Purkinje cell (primary cell): ENCODE measurements around the gene LEF1. TPM values are rescaled to one million over a fixed set of nuclear protein-coding genes. Genes with fewer than 3 reads are reported as not detected.

Experiments
- polyA plus RNA-seq: library from polyadenylated mRNA; unstranded; fragments of >200 nt; fragmentation: Nextera tagmentation; gene quantifications from 2 replicates; pipeline ENCODE4 v1.2.1, GENCODE V29; 2014

The LEF1 gene
- 0.65 TPM in 1 of 2 replicates, not detected in the other for polyA plus RNA-seq

DNA sequence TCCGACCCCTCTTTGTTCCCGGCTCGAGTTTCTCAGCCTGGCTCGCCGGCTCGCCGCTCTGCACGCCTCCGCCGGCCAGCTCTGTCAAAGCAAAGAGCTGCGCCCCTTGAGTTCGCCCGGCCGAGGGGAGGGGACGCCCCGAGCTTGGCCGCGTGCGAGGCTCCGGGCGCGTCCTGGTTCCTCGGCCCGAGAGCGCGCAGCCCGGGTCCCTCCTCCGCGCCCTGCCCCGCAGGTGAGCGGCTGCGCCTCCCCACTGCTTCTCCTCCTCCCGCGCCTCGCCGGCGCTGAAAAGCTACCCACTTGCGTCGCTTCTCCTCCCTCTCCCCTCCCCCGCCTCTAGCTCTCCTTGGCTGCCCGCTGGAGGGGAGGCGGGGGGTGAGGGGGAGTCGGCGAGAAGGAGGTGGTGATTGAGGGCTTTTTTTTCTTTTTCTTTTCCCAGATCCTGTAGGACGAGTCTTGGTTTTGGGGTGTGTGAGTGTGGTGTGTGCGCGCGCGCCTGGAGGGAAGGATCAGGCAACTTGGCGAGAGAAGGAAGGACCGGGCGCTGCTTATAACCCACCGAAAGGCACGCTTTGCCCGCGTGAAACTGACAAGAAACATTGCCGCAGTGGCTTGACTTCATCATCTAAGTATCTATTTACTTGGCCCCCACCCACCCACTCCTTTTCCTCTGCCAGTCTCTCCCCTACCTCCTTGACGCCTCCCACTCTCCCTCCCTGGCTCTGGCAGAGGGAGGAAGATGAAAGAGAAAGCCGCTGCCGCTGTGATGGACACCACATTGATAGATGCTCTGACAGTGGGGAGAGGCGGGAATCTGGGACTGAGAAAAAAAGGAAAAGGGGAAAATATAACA lies at the start of gene LEF1:
Gene LEF1, minus strand, starts transcription at position 262 of the 853 bp plus-strand sequence. CDS start 1,165 bp downstream, outside the sequence.

Other genes with a start within 250 kb of the LEF1 start
- gene CYP2U1, start 237.4 kb downstream of the LEF1 start, polyA plus RNA-seq: 8.7 and 10.4 TPM in 2 replicates
- gene HADH, start 179.0 kb downstream of the LEF1 start, polyA plus RNA-seq: 14.4 and 22.3 TPM in 2 replicates